Neuron (in vitro differentiated cells): ENCODE data around the gene DAPL1.

ENCODE experiments used
- H2AFZ ChIP-seq: one replicate; pipeline ENCODE4 v1.6.1; 2013; ENCODE audit warnings: low read depth, mild to moderate bottlenecking, inconsistent platforms, low read length, moderate library complexity
- H3K27me3 ChIP-seq: one replicate; pipeline ENCODE4 v1.6.1; 2013; ENCODE audit warnings: low read length; ENCODE audit not compliant: insufficient read depth
- H3K36me3 ChIP-seq: one replicate; pipeline ENCODE4 v1.6.1; 2013; ENCODE audit warnings: low read length; ENCODE audit not compliant: insufficient read depth
- H3K4me1 ChIP-seq: one replicate; pipeline ENCODE4 v1.6.1; 2013; ENCODE audit warnings: low read length; ENCODE audit not compliant: insufficient read depth
- H3K4me3 ChIP-seq: 2 replicates; pipeline ENCODE4 v1.5.1; 2013; ENCODE audit warnings: mild to moderate bottlenecking, low read length, moderate library complexity
- H3K9me3 ChIP-seq: one replicate; pipeline ENCODE4 v1.6.1; 2013; ENCODE audit warnings: low read length

Gene DAPL1

GRCh38 chr2:158815658-158816057 lies 20.5 kb downstream of the DAPL1 start:
- H3K4me1 ChIP-seq = no peaks in the 10 kb centered on the region
- no peak overlapping the region for H2AFZ ChIP-seq
- H3K36me3 ChIP-seq = no peaks in the 10 kb centered on the region
- no peaks in the 10 kb centered on the region for H3K9me3 ChIP-seq
- H3K4me3 ChIP-seq = no peak overlapping the region
- no peaks in the 10 kb centered on the region for H3K27me3 ChIP-seq

- no peak overlapping the region for H2AFZ ChIP-seq
- H3K4me1 ChIP-seq = no peaks in the 10 kb centered on the region
- no peak overlapping the region for H3K4me3 ChIP-seq
- H3K9me3 ChIP-seq = no peaks in the 10 kb centered on the region
- H3K36me3 ChIP-seq = no peaks in the 10 kb centered on the region
- H3K27me3 ChIP-seq = no peaks in the 10 kb centered on the region
These were observed 22.5 kb downstream of the DAPL1 start for GRCh38 chr2:158817588-158817987.

- no peaks in the 10 kb centered on the region for H3K4me1 ChIP-seq
- H3K9me3 ChIP-seq = no peaks in the 10 kb centered on the region
- H2AFZ ChIP-seq = no peak overlapping the region
- no peaks in the 10 kb centered on the region for H3K27me3 ChIP-seq
- no peak overlapping the region for H3K4me3 ChIP-seq
- no peaks in the 10 kb centered on the region for H3K36me3 ChIP-seq
These were observed 23.4 kb downstream of the DAPL1 start for GRCh38 chr2:158818511-158818910.

- no peaks in the 10 kb centered on the region for H3K36me3 ChIP-seq
- no peaks in the 10 kb centered on the region for H3K4me1 ChIP-seq
- H3K4me3 ChIP-seq = no peak overlapping the region
- H3K27me3 ChIP-seq = no peaks in the 10 kb centered on the region
- no peaks in the 10 kb centered on the region for H3K9me3 ChIP-seq
- no peak overlapping the region for H2AFZ ChIP-seq
These were observed 27.1 kb downstream of the DAPL1 start for GRCh38 chr2:158822193-158822592.

GRCh38 chr2:158823486-158824237 lies 28.5 kb downstream of the DAPL1 start:
- Histone ChIP-seq H3K27me3 (no peaks in the 10 kb centered on the region), H3K9me3 (no peaks in the 10 kb centered on the region), H3K4me3 (no peak overlapping the region), H3K4me1 (peaks cover 3% of the 10 kb centered on the region), H3K36me3 (no peaks in the 10 kb centered on the region), H2AFZ (no peak overlapping the region)

GRCh38 chr2:158825021-158825420 lies 29.9 kb downstream of the DAPL1 start:
- no peaks in the 10 kb centered on the region for H3K36me3 ChIP-seq
- peaks cover 5% of the 10 kb centered on the region for H3K4me1 ChIP-seq
- no peak overlapping the region for H3K4me3 ChIP-seq
- no peaks in the 10 kb centered on the region for H3K27me3 ChIP-seq
- H2AFZ ChIP-seq = no peak overlapping the region
- no peaks in the 10 kb centered on the region for H3K9me3 ChIP-seq

- no peaks in the 10 kb centered on the region for H3K27me3 ChIP-seq
- H3K9me3 ChIP-seq = no peaks in the 10 kb centered on the region
- peaks cover 5% of the 10 kb centered on the region for H3K4me1 ChIP-seq
- no peaks in the 10 kb centered on the region for H3K36me3 ChIP-seq
- no peak overlapping the region for H3K4me3 ChIP-seq
- H2AFZ ChIP-seq = no peak overlapping the region
These were observed 31.8 kb downstream of the DAPL1 start for GRCh38 chr2:158826965-158827364.

- Histone ChIP-seq H3K36me3 (no peaks in the 10 kb centered on the region), H3K4me3 (no peak overlapping the region), H3K4me1 (peaks cover 5% of the 10 kb centered on the region), H3K9me3 (no peaks in the 10 kb centered on the region), H2AFZ (no peak overlapping the region), H3K27me3 (no peaks in the 10 kb centered on the region)
These were observed 33.5 kb downstream of the DAPL1 start for GRCh38 chr2:158828378-158829164.

GRCh38 chr2:158829167-158829566 lies 34.0 kb downstream of the DAPL1 start:
- Histone ChIP-seq H2AFZ (no peak overlapping the region), H3K27me3 (no peaks in the 10 kb centered on the region), H3K36me3 (no peaks in the 10 kb centered on the region), H3K4me3 (no peak overlapping the region), H3K9me3 (no peaks in the 10 kb centered on the region), H3K4me1 (peaks cover 5% of the 10 kb centered on the region)

- H3K36me3 ChIP-seq = no peaks in the 10 kb centered on the region
- no peak overlapping the region for H2AFZ ChIP-seq
- no peaks in the 10 kb centered on the region for H3K9me3 ChIP-seq
- peaks cover 5% of the 10 kb centered on the region for H3K4me1 ChIP-seq
- H3K27me3 ChIP-seq = no peaks in the 10 kb centered on the region
- no peak overlapping the region for H3K4me3 ChIP-seq
These were observed 35.1 kb downstream of the DAPL1 start for GRCh38 chr2:158830201-158830600.

GRCh38 chr2:158835431-158835830 lies 40.3 kb downstream of the DAPL1 start:
- Histone ChIP-seq H3K9me3 (no peaks in the 10 kb centered on the region), H3K4me1 (no peaks in the 10 kb centered on the region), H2AFZ (no peak overlapping the region), H3K27me3 (no peaks in the 10 kb centered on the region), H3K4me3 (no peak overlapping the region), H3K36me3 (no peaks in the 10 kb centered on the region)

GRCh38 chr2:158837645-158838044 lies 42.5 kb downstream of the DAPL1 start:
- H3K36me3 ChIP-seq = no peaks in the 10 kb centered on the region
- H3K4me3 ChIP-seq = no peak overlapping the region
- H3K4me1 ChIP-seq = no peaks in the 10 kb centered on the region
- no peaks in the 10 kb centered on the region for H3K9me3 ChIP-seq
- H2AFZ ChIP-seq = no peak overlapping the region
- H3K27me3 ChIP-seq = no peaks in the 10 kb centered on the region

- H2AFZ ChIP-seq = no peak overlapping the region
- no peak overlapping the region for H3K4me3 ChIP-seq
- H3K4me1 ChIP-seq = no peaks in the 10 kb centered on the region
- H3K27me3 ChIP-seq = no peaks in the 10 kb centered on the region
- no peaks in the 10 kb centered on the region for H3K9me3 ChIP-seq
- no peaks in the 10 kb centered on the region for H3K36me3 ChIP-seq
These were observed 46.7 kb downstream of the DAPL1 start for GRCh38 chr2:158841850-158842249.
